HG02798 (cell line): ENCODE measurements around the gene SMARCC1.

Experiments used
- ATAC-seq: cut with Tn5 transposase; IDR thresholded peaks from one replicate; pipeline ENCODE4 v1.9.1; 2021; ENCODE audit warnings: mild to moderate bottlenecking; ENCODE audit not compliant: unreplicated experiment, poor library complexity

Gene SMARCC1

DNA sequence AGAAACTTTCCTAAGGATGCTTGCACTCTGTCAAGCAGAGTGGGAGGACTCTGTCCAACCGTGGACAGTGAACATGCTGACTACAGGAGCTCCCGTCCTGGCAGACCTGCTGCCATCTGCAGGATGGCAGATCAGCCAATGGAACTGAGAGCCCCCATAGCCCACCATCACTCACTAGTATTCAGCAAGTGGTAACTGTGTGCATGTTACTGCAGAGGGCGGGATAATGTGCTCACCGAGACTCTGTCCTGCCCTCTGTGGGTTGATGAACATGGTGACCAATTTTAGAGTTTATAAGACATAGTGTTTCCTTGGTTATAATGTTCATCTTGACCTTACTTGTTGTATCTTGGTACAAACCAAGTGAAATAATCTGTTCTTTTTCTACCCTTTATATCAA is 214.5 kb downstream of the SMARCC1 start:
- ATAC-seq = no peak

DNA sequence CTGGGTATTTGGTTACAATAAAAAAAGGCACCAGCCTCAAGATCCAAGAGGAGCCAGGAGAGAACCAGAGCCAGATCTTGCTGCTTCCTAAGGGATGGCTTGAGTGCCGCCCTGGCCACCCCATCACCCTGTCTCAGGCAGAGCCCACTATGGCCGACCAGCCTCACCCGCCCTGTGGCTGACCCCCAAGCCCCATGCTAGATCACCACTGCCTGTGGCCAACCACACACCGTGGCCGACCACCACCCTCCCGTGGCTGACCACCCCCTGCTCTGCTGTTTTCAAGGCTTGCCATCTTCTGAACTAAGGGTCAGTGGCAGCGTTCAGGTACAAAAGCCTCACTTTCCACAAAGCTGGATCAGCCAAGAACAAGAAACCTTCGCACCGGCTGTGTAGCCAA is 215.0 kb downstream of the SMARCC1 start:
- no peak for ATAC-seq

GRCh38 chr3:47565734-47566550 is 215.8 kb downstream of the SMARCC1 start:
- no peak for ATAC-seq

GRCh38 chr3:47556351-47556750 is 225.3 kb downstream of the SMARCC1 start:
- ATAC-seq = no peak

DNA sequence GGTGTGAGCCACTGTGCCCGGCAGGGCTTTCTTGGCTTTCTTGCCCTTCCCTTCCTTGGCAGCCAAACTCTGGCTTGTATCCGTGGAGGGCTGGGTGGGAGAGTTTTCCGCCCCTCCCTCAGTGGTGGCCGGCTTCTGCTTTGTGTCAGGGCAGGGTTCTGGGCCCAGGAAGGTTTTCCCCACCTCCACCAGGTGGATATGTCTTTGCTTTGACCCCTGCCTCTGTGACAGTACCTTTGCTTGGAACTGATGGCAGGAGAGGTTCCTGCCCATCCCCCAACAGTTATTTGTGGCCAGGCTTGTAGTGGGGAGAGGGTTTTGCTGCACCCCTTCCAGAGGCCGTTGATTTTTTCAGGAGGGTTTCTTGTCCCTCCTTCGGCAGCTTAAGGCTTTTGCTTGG is 227.4 kb downstream of the SMARCC1 start:
- ATAC-seq = no peak

DNA sequence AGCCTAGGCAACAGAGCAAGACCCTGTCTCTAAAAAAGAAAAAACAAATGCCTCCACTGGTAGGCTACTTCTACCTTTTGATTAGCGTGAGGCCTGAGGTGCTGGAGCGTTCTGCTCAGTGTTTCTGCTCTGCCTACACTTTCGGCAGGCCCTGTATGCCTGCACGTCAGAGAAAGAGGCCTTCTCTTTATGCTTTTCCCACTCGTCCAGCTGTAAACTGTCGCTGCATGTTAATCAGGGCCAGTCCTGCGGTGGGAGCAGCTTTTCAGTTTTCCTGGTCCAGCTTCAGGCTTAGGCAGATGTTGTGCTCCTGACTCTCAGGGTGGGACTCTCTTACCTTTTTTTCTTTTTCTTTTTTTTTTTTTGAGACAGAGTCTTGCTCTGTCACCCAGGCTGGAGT is 228.3 kb downstream of the SMARCC1 start:
- ATAC-seq = no peak

- ATAC-seq = no peak
These were observed 239.1 kb downstream of the SMARCC1 start for GRCh38 chr3:47542471-47543173.

- ATAC-seq = no peak
These were observed 240.0 kb downstream of the SMARCC1 start for GRCh38 chr3:47541583-47542108.

DNA sequence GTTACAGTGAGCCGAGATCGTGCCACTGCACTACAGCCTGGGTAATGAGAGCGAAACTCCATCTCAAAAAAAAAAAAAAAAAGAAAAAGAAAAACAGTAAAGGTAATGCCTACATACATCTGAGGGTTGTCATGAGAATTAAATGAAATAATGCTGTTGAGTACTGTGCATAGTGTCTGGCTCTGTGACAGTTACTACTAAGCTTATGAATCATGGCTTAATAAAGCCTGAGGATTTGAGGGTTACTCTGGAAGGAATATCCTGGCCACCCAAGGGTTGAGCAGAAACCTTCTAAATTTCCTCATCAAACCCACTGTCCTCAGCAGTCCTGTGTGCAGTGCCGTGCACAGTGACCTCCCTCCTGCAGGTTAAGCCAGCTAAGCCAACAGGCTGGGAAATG is 241.4 kb downstream of the SMARCC1 start:
- ATAC-seq = no peak

DNA sequence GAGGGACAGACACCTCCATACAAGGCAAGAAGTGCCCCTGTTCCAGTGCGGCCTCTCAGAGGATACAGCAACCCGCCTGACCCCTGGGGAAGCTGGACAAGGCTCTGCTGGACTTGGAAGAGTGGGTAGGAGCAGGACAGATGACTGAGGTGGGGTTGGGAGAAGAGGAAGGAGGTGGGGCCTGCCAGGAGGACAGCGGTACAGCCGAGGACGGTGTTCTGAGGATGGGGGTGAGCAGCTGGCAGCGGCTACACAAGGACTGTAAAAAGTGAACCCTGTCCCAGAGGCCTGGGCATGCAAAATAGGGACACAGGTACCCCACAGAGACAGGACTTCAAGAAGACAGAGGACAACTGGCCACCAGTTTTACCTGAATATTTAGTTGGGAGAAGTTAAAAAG is 244.7 kb downstream of the SMARCC1 start:
- ATAC-seq = no peak

DNA sequence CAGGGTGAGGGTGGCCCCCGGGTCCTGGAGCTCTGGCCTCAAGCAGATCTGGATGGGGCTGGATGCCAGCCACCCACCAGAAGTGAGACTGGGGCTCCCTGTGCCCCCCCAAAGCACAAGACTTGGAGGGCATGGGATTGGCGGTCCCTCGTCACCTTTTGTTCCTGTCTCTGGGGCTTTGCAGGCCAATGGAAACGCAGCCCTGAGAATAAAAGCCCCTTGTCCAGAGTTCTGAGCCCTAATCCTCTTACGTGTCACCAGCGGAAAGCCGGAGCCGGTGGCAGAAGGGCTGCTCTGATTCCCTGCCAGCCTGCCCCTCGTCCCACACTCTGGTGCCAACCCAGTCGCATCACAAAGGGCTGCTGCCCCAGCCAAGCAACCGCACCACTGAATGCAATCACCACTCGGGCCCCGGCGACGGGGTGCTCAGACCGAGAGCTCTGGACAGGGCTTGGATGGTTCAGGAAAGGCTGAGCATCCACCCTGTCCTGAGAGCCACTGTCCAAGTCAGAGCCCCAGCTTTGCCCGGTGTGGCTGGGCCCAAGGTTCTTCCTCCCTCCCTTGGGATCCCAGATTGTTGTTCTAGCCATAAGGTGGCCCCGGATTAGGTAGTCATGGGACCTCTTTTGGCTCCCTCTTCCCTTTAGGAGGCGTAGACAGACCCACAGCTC is 245.3 kb downstream of the SMARCC1 start:
- no peak for ATAC-seq
